HG03103 (cell line): Measurements from ENCODE around the gene ZNRF3.

Source experiments
- ATAC-seq: cut with Tn5 transposase; IDR thresholded peaks from one replicate; pipeline ENCODE4 v1.9.1; 2021; ENCODE audit warnings: low read depth; ENCODE audit not compliant: unreplicated experiment

Gene ZNRF3

DNA sequence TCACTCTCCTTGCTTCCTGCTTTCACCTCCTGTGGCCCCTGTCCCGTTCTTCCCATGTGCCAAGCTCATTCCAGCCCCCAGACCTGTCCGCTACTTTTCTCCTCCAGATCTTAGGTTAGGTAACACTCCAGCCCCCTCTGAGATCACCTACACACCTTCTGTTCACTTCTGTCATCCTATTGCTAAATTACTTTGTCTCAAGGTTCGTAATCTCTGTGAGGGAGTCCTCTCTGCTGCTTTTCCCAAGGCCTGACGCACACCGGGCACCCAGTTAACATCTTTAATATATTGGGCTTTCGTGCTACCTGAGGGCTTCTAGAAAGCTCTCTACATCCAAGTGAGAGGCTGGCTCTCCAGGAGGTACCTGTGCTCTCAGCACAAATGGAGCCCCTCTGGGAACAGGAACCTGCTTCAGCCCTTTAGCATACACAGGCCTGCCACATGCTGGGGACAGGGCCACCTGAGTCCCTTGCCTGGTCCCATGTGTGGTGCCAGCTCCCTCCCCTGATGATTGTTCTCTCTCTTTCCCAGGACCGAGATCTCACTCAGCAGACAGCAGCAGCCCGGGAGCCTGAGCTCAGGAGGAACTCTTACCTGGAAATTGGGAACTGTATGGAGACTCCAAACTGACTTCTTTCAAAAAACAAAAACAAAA, 169.8 kb downstream of the ZNRF3 start:
- no peak for ATAC-seq

DNA sequence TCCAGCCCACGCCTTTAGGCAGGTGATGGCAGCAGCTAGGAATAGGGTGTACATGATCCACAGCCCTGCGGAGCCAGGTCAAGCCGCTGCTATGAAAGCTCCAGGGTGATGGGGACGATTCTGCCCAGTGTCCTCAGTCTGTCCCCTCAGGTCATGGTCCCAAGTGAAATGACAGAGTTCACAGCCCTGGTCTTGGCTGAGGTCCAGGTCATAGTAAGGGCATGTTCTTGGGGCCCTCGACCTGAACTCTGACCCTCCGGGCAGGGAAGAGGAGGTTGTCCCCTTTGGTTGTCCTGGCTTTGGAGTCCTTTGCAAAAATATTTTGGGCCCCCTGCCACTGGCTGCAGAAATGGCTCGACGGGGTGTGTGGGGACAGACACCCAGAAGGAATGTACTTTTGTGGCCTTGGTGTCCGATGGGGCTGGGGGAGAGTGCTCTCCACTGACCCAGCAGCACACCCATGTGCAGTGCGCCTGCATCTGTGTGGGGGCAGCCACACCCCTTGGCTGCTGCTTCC, 170.9 kb downstream of the ZNRF3 start:
- ATAC-seq = no peak

DNA sequence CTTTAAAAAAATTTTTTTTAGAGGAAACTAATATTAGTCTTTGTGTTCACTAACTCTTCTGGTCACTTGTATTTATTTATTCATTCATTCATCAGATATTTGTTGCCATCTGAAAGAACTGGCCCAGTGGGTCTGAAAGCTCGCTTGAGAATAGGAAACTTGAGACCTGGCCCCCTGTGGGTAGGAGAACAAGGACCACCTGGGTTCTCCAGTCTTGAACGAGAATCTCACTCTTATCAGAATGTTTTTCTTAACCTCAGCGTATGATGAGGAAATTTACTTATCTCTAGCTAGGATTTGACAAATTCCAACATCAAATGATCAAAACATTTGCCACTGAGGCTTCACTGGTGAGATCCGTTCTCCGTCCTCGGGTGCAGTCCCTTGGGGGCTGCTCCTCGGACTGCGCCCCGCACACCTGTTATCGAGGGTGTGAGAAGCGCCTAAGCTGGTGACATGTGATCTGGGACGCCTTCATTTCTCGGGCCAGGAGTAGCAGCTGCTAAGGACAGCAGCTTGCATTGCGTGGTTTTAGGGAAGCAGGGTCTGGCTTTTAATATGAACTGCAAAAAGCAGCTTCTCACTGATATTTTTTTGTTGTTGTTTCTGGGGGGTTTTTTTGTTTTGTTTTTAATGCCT, 171.9 kb downstream of the ZNRF3 start:
- ATAC-seq = no peak

DNA sequence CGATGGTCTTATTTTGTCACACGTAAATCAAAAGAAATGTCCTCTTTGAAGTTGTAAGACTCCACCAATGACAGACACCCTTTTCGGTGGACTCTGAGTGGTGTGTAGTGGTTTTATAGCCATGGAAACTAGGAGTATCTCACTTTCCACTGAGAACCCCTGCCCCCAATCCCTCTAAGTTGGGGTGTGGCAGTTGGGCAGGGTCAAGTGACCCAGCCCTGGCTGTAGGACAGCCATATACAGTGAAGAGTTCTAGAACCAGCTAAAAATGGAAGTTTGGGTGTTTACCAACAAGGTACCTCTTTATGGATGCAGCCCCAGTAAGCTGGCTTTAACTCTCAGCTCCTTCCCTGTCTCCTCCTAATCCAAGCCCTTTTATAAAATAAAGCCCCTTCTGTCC, 173.1 kb downstream of the ZNRF3 start:
- no peak for ATAC-seq

DNA sequence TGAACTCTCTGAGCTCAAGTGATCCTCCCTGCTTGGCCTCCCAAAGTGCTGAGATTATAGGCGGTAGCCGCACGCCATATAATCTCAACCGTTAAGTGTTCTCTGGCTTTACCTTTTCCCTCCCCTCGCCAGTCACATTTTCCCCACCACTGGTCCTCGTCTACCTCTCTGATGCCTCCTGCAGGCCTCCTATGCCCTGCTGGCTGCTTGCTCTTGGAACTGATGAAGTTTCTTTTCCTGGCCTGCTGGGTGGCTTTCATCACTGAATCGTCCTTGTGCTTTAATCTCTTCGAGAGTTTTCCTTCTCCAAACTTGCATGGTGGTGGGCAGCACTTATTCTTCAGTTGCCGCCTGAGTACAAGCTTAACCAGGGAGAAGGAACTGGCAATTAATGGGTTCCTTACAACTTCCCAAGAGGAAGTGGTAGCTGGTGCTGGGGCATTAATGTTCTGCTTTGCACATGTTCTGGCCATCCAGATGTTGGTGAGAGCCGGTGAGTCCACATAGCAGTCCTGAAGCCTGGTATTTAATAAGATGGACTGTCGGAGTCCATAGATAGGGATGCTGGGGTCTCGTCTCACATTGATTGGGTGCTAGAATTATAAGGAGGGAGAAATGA, 177.0 kb downstream of the ZNRF3 start:
- ATAC-seq = no peak

DNA sequence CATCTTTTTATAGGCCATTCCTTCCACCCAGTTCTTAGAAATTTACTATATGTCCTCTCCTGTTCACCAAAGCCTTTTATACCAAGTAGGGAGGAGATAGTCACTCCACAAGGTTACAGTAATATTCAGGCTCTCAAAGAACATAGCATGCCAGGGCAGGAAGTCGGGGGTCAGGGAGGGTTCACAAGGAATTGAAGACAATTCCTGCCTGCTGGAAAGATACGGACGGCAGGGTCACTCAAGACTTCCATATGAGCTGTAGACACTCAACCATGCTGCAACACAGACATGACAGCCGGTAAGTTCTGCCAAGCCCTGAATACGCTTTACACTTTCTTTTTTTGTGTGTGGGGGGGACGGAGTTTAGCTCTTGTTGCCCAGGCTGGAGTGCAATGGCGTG, 177.6 kb downstream of the ZNRF3 start:
- ATAC-seq = no peak

DNA sequence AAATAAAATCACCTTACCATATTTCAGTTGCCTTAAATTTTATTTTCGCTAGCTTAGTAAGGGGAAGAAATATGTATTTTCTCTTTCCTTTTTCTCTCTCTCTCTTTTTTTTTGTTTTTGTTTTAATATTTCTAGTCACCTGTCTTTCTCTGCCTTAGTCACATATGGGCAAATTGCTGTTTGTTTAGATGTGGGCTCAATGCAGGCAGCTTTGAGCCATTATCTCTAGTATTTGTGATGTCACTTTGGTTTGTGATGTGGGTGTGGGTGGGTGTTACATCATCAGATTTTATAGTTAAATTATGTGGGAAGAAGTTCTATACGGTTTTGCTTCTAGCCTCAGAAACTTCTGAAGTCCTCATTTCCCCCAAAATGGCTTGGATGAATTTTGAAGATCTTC, 178.4 kb downstream of the ZNRF3 start, which contains the start of gene C22orf31:
TSS of gene C22orf31 (minus strand) at position 59 of the 400 bp plus-strand sequence. CDS start at position 20, 39 bp downstream.
- no peak for ATAC-seq

DNA sequence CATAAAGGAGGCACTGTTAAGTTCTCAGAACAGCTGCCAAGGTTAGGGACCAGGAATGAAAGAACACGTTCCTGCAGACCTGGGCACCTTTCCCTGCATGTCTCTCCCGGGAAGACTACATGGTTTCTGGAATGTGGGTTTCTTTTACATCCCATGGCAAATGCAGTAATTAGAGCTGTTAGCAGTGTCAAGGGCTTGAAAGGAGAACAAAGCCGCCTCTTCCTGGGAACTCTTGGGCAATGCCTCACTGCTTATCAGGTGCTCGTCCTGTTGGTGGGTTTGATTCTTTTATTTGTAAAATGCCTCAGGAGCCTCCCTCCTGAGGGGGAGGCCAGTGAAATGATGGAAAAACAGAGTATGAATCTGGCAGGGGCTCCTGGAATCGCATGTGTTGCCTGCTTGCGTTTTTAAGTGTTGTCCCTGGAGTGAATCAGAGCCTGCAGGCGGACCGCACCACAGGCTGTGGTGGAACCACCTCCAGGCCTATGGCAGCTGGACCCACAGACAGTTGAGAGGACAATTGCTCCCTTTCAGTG, 179.0 kb downstream of the ZNRF3 start:
- no peak for ATAC-seq

DNA sequence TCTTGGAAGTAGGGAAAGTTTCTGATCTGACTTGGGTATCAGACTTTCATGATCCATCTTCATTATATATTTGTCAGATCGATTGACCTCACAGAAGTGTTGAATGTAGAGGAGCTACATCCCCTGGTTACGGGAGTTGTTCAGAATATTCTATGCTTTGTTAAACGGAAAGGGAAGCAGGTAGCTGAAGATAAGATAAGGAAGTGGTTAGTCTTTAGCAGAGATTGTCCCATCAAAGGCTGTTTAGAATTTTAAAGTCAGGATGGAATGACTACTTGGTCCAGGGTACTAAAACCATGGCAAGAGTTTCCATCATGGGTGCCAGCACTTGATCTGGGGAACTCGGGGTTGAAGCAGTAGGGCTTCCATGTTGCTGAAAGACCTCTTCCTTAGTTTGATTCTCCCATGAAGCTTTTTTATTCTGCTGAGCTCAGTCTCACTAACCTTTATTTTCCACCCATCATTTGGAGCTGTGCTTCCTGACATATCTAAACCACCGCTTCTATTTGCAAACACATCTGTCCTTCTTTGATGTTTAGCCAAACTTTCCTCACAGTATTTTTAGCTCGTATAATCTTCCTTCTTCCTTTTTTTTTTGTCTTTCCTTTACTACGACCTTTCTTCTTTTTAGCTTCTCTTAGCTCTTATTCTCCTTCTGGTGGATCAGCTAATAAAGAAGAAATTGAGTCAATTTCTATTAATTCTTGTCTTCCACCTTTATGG, 182.3 kb downstream of the ZNRF3 start:
- no peak for ATAC-seq

DNA sequence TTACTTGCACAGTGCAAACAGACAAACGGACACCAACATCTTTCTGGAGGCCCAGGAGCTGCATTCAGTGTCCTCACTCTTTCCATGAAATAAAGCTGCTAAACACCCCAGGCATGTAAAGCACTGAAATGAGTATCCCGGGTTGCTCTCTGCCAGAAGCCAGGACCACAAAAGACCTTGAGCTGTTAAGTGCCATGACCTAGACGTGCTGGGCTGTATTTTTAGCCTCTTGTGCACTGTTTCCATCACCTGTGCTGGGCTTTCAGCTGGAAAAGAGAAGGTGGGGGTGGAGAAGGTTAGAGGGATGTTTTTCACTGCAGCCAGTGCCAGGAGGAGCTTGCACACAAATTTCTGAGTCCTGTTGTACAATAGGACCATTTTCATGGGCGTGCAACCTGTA, 186.1 kb downstream of the ZNRF3 start:
- ATAC-seq = no peak

DNA sequence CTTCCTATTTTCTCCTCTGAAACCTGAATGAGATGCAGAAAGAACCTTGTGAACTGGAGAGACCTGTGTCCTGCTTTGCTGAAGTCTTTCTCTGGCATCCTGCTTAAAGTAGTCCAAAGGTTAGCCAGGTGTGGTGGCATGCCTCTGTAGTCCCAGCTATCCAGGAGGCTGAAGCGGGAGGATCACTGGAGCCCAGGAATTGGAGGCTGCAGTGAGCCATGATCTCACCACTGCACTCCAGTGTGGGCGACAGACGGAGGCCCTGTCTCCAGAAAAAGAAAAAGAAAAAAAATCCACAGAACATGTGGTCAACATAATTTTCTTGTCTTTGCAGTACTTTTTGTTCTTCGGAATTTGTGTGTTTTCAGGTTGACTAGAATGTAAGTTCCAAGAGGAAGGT, 187.1 kb downstream of the ZNRF3 start:
- ATAC-seq = no peak

DNA sequence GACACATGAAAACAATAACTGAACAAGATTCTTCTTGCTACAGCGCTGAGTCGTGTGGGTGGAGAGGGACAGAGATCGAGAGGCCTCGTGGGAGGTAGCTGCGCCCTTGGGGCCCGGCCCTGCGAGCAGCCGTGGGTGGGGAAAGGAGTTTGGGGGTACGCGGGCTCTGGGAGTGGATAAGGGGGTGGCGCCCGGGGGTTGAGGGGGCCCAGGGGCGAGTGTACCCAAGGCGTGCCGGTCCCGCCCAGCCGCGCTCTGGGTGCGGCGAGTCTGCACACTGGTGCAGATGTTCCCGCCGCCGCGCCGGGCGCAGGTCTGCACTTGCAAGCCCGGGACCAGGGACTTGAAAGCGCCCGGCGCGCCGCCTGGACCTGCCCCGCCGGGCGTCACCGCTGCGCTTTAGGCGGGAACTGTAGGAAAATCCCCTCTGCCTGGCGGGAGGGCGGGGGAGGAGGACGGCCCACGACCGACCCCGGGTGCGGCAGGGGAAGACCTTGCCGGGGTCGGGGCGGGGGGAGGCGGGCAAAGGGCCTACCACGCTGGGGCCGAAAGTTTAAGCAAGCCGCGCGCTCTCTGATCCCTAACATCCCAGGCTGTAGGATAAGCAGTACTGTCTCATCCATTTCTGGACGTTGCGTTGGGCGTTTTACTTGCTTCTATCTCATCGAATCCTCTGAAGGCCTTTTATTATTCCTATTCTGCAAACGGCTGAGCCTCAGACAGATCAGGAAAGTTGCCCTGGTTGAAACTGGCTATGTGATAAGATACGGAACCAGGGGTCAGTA, 188.1 kb downstream of the ZNRF3 start:
- no peak for ATAC-seq

DNA sequence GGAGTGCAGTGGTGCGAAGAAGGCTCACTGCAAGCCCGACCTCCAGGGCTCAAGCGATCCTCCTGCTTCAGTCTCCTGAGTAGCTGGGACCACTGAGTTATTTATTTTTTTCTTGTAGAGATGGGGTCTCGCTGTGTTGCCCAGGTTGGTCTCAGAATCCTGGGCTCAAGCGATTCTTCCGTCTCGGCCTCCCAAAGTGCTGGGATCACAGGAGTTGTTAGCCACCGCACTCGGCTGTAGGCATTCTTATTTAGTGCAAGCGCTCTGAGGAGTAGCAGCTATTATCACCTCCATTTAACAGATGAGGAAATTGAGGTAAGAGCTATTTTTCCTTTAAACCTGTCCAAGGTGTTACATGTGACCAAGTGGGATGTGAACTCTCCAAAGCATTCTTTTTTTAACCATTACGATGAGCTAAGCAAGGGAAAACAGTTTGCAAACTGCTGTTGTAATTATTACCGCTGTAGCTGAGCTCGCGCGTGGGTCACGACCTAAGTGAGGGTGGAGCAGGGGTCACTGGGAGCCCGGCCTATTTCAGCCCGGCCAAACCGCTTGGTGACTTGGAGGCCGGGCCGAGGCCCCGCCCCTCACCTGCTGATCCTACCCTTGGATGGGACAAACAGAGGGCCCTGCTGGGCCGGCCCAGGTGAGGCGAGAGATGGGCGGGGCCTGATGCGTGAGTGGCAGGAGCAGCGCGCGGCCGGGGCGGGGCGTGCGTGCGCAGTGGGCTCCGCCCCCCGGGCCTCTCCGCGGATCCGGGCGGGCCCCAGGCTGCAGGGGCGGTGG, 189.0 kb downstream of the ZNRF3 start:
- peak; percentile 59 for ATAC-seq

DNA sequence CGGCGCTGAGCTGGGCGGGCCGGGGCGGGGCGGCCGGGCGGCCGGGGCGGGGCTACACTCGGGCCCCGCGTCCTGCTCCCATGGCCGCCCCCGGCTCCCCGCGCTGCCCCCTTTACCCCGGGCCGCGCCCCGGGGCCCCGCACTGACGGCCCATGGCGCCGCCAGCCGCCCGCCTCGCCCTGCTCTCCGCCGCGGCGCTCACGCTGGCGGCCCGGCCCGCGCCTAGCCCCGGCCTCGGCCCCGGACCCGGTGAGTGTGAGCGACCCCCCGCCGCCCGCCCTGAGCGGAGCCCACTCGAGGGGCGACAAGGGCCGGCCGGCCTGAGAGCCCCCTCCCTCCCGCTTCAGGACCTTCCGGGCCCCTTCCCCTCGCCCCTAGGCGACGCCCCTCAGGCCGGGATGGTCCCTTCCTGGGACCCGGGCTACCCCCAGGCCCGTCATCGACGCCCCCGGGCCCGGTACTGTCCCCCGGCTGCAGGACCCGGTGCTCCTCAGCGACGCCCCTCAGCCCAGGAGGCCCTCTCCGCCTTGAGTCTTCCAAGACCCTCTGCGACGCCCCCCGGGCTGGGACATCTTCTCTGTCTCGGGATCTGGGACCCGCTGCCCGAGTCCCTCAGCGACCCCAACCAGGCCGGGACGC, 189.7 kb downstream of the ZNRF3 start, which contains the start of gene KREMEN1:
TSS of gene KREMEN1 (plus strand) at position 57 of the 639 bp plus-strand sequence. CDS start at position 153, 96 bp downstream.
- ATAC-seq = no peak

DNA sequence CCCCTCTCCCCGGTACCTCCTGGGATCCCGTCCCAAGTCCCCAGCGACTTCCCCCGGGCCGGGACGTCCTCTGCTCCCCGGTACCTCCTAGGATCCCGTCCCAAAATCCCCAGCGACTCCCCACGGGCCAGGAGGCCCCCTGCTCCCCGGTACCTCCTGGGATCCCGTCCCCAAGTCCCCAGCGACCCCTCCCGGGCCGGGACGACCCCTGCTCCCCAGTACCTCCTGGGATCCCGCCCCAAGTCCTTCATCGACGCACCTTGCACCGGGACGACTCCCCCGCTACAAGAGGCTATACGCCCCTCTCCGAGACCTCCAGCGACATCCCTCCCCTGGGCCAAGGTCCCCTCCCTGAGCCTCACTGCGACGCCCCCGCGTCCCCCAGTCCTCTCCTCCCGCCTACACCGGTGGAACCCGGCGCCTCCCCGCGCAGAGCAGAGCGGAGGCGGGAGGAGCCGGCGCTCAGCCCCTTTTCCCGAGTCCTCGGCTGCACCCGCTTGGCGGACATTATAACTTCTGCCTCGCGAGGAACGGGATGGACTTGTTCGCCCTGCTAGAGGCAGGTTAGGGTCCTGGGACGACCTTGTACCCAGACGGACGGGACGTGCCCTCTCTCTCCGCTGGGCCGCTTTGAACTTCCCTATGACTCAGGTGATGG, 190.4 kb downstream of the ZNRF3 start:
- no peak for ATAC-seq

DNA sequence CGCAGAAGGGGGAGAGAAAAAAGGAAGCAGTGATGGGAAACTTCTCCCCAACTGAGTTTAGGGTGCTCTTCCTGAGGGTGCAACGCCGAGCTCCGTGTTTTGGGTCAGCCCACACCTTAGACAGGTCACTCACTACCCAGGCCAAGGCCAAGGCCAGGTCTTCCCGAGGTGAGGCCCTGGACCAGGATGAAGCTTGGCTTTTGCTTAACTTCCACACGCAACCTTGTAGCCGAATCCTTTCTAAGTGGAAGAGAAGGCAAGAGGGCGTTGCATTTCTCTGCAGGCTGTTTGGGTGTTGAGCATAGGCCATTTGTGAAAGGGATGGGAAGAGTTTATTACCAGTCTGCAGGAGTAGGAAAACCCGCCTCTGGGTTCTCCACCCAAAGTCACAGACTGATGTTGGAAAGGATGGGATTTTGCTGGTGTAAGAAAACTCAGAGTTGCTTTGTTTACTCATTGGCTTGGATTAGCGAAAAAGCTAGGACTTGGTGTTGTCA, 191.0 kb downstream of the ZNRF3 start:
- ATAC-seq = no peak

DNA sequence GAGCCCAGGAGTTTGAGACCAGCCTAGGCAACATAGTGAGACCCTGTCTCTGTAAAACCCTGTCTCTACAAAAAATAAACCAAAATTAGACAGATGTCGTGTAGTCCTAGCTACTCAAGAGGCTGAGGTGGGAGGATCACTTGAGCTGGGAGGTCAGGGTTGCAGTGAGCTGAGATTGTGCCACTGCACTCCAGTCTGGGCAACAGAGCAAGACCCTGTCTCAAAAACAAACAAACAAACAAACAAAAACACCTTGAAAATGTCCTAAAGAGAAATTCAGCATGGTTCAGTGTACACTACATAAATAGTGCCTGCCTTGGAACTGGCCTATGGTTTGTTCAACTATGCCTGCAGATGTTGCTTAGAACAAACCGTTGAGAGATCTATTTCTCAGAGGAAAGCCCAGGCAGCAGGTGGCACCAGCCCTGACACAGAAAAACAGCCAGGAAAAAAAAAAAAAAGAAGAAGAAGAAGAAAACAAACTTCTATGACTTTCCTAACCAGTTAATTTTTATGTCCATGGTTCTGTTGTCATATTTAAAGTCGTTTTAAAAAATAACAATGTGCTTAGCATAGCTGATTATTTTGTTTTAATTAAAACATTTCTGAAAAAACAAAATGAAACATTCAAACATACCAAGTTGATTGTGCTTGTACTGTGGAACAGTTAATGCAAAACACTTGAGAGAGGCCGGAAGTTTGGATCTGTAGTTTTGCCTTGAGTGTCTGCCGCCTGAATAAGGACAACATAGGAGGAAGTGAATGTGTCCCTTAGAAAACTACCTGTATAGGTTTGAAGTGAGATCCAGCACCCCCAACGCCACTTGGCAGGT, 194.9 kb downstream of the ZNRF3 start:
- ATAC-seq = no peak
